ENCODE results near the gene CEP57. TPM values are rescaled to one million over a fixed set of nuclear protein-coding genes. Genes with fewer than 3 reads are reported as not detected.
A peak's percentile ranks its signal among the peaks of the same experiment; 100 is the strongest.

CEP57 gene
- total RNA-seq, result 26.9 and 32.1 TPM in 2 replicates

DNA sequence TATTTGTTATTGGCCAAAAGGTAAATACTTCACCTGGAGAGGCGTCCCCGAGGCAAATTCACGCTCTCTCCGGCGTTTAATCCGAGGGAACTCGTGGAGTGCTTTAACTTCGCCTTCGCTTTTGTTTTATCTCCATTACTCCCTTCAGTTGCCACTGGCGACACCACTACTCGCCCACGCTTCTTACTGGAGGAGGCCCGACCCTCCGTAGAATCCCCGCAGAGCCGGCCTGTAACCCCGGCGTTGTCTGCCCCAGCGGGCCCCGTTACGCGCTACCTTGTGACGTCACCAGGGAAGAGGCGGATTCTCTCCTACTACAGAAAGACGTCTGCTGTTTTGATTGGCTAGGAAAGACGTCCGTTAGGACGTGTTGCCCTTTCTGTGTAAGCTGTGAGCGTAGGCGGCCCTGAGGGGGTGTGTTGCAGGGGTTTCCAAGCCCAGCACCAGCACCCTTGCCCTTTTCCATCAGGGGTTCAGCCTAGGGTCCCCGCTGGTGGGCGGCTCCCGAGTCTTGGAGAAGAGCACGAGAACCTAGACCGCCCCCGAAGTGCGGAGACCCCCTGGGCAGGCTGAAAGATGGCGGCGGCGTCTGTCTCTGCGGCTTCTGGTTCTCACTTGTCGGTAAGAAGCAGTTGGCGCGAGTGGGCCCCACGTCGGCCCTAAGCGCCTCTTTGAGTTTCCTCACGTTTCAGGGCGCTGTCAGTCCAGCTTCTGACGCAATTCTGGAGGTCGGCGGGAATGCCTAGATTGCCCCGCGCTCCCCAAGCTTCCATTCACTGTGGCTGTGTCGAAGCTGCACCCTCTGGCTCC is at the start of gene CEP57:
Gene CEP57, plus strand, starts transcription at position 376 of the 810 bp plus-strand sequence. Its CDS starts 201 bp downstream, at position 577.
- peak; percentile 98 to 99 for DNase-seq (ENCODE audit: low read depth in 2 of 2)

DNA sequence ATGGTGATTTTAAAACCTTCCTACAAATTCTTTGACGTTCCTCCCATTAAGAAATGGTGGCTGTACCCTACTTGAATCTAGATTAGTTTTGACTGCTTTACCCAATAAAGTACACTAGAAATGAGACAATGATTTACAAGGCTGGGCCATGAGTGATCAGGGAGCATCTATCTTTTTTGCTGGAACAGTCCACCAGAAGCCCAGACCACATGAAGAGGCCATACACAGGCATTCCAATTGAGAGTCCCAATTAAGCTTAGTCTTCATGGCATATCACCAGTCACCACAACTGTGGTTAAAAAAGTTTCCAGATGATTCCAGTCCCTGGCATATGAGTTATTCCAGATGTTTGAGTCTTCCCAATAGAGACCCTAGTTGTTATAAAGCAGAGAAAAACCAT is 40.2 kb upstream of the CEP57 start:
- DNase-seq (ENCODE audit: low read depth in 2 of 2), result no peak

DNA sequence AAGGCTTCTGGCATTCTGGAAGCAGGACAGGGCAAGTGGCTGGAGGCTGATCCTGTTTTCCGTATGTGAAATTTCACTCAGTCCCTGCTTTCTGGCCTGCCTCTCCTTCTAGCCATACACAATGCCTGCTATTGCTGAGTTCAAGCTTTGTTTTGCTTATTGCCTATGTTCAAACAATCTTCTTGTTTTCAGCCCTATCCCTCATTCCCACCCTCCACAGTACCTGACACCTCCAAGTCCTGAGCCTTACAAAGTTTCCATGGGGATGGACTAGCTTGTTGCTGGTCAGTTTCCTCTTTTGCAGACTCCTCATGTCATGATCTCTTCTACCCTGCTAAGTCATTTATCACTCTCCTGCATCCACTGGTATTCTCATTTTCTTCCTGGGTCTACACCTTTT is 38.8 kb upstream of the CEP57 start:
- DNase-seq (ENCODE audit: low read depth in 2 of 2), result no peak

DNA sequence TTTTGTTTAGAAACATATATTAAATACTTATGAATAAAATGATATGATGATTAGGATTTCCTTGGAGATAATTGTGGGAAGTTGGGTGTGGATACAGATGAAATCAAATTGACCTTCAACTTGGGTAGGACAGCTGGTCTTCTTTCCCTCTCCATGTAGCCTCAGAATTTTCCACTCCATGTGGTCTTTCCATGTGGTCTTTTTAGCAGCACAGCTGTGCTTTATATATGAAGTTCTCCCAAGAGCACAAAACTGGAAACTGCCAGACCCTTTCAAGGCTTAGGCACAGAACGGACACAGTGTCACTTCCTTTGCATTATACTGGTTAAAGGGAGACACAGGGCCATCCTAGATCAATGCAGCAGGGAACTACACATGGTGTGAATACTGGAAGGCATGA is 29.4 kb upstream of the CEP57 start:
- DNase-seq (ENCODE audit: low read depth in 2 of 2), result no peak

DNA sequence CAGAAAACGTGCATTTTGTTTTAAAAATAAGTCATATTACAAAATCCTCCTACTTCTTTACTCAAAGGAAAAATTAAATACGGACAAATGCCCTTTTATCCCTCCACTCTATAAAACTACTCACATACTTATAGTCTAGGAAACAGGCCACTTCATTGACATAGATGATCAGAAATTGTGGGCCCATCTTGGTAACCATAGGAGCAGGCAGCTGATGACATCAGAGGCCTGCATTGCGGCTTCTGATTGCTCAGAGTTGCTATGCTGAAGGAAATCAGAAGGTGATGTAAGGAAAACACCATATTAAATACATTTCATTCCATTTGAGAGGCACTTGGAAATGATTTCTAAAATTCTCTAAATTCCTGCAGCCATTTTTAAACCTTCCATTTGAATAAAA is 27.8 kb upstream of the CEP57 start:
- no peak for DNase-seq (ENCODE audit: low read depth in 2 of 2)

DNA sequence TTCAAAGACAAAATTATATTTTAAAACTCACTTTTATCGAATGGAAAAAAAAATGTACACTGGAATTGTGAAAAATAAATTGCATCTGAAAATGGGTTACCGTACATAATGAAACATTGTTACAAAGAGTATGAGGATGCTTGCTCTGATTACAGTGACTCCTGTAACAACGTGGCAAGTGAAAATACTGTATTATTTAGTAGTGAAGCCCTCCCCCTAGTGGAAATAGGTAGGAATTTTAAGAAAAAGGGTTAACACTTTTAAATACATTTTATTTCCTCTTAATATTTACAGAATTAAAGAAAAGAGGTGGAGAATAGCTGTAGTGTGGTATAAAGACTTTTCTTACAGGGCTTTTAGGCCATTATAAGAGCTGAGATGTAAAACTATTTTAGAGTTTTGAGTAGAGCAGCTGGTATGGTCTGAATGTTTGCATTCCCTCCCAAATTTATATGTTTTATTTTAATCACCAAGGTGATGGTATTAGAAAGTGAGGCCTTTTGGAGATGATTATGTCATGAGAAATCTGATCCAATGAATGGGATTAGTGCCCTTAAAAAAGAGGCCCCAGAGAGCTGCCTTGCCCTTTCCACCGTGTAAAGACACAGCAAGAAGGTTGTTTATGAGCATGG is 25.9 kb upstream of the CEP57 start:
- DNase-seq (ENCODE audit: low read depth in 2 of 2), result peak; percentile 57 to 59

DNA sequence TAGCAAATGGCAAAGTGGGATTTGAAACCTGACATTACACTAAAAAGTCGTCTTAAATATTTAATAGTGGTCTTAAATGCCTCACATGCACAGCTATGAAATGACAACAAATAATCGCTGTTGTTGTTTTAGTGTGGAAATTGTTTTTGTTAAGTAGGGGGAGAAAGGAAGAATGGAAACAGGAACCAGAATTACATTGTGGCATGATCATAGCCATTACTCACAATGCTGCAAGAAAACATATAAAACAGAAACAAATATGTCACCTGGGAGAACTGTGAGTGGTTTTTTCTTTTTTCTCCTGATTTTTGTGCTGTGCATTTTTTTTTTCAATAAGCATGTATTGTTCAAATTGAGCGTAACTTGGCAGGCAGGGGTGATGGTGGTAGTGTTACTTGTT is 23.6 kb upstream of the CEP57 start:
- no peak for DNase-seq (ENCODE audit: low read depth in 2 of 2)

DNA sequence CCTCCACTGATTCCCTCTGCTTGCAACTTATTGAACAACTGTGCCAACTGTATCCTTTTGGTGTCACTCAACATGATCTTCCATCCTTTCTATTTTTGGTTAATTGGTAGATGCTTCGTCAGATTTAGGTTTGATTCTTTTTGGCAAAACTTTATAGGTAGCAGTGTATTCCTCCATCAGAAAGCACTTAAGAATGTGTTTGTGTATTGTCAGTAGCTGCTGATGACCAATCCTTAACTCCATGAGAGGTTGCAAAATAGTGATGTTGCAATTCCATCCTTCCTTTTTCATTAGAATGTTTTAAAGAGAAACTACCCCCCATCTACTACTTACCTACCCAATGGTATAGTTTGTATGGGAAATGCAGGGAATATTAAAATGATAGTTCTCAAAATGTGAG is 22.8 kb upstream of the CEP57 start:
- DNase-seq (ENCODE audit: low read depth in 2 of 2), result no peak

DNA sequence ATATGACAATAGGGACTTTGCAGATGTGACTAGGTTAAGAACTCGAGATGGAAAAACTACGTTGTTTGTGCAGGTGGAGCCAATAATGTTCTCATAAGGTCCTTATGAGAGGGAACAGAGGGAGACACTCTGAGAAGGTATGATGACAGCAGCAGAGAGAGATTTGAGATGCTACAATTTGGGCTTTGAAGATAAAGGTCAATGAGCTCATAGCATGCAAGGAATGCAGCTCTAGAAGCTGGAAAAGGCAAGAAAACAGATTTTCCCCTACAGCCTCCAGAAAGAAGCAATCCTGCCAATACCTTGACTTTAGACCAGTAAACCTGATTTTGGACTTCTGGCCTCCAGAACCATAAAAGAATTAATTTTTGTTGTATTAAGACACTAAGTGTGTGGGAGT is 21.8 kb upstream of the CEP57 start:
- DNase-seq (ENCODE audit: low read depth in 2 of 2), result no peak

DNA sequence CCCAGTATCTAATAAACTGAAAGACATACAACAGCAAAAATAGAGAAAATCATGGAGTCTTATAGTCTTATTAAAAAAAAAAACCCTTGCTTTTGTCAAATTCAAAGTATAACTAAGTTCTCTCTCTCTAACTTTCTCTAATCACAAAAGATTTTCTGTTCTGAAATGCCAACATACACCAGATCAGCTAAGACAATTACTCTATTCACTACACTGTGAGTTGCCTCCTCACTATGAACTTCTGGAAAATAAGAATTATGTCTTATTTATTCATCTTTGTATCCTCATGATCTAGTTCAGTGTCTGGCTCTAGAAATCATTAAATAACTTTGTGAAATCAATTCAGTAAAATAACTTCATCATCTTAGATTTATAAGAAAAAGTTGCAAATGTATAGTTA is 13.4 kb upstream of the CEP57 start:
- no peak for DNase-seq (ENCODE audit: low read depth in 2 of 2)

DNA sequence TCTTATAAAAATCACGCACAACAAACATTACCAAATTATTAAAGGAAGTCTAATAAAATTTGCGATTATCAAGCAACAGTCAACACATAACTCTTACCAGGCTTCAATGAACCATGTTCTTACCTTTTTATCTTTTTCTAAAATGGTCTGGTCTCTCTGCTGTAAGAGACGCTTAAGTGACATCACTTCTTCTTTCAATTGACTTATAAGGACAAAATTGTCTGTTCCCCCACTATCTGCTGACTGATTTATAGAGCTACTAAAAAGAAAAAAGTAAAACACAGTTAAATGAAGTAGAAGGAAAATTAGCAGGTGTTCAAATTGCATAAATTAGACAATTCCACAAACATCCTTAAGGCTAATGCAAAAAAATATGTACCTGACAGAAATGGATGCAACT is 11.6 kb upstream of the CEP57 start:
- DNase-seq (ENCODE audit: low read depth in 2 of 2), result no peak

DNA sequence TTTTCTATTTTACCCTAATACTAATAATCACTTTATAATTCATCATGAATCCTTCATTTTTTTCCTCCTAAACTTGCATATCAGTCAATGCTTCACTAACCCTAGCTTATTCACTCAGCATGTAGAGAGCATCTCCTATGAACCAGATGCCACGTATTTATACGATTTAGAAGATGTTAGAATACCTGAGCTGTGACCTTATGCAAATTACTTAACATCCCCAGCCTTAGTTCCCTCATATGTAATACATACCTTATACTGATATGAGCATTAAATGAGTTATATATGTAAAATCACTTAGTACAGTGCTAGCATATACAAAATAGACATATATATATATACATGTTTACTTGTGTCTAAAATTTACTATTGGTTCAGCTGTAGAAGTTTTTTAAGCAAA is 9.8 kb upstream of the CEP57 start:
- no peak for DNase-seq (ENCODE audit: low read depth in 2 of 2)

DNA sequence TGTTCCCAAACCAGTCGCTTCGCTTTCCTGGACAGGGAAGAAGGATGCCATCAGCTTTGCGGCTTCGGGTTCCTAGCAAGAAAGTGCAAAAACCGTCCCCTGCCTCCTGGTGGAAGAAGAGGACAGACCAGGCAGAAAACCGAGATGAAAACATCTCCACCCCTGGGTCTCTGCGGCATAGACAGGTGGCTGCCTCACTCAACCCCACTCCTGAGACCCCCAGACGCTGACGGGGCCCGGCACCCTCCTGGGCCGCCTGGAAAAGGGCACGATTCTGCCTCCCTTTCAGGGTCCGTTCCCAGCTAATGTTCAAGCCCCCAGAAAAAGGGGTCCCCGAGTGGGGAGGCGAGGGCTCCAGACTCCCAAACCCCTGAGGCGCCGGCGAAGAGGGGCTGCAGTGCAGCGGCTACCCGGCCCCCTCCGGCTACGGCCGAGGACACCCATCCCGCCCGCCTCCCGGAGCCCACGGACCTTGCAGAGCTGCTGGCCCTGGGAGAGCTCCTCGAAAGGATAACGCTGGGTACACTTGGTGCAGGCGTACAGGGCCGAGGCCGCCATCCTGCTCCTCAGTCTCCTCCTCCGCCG is 1.3 kb upstream of the CEP57 start:
- DNase-seq (ENCODE audit: low read depth in 2 of 2), result peak in 1 of 2 donors; percentile 51

DNA sequence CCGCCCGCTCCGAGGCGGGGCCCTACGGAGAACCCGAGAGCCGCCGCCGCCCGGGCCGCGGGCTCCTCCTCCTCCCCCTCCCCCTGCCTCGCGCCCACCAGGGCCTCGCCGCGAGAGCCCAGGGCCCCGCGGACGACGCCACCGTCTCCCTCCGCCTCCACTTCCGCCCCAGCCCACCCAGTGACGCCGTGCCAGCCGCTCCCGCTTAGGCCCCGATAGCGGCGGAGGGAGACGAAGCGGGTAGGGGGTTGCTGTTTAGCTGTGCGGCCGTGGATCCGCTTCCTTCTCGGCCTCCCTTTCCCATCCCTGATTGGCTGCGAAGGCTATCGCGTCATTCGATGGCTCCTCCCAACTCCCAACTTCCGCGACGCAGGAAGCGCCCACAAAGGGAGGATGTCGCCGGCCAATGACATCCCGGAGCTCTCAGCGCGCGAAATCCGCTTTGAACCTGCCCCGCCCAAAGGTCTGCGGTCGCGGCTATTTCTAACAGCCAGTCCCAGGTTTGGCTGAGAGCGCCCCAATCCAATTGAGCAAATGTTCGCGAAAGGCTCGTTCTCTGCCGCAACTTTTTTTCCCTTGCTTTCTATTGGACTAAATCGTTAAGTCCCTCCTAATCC is 684 bp upstream of the CEP57 start, which contains the start of gene FAM76B:
Gene FAM76B, minus strand, starts transcription at position 277 of the 617 bp plus-strand sequence. CDS start 304 bp downstream, outside the sequence.
- DNase-seq (ENCODE audit: low read depth in 2 of 2), result peak; percentile 98 to 99

DNA sequence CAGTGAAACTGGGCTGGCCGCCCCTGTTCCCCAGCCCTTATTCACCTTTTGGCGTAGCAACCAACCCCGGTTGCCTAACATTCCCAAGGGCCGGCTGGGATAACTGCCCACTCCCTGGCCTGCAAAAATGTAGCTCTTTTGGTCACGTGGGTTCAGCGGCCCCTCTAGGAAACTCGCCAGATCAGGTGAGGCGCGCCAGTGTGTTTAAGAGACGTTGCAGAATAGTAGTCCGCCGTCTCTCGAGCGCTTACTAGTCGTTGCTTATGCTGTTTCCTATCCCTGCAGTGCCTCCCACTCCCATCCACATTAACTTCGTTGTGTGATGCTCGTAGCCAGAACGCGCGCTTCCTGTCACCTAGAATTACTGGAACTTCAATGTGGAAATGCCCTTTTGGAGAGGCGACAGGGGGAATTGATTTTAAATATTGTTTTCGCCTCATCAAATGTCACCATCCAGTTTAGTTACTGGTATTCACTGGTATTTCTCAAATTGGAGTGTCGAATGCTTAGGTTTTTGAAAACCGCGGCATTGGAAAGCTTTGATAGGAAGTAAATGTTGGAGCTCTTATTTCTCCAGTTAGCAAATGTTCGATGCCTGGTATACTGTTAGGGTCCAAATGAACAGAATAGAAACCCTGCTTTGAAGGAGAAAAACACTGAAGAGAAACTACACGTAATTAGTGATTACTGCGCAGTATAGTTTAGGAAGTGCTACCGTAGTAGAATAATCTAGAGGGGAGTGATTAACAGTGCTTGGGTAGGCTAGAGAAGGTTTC is 823 bp downstream of the CEP57 start:
- DNase-seq (ENCODE audit: low read depth in 2 of 2), result peak; percentile 45 to 83

DNA sequence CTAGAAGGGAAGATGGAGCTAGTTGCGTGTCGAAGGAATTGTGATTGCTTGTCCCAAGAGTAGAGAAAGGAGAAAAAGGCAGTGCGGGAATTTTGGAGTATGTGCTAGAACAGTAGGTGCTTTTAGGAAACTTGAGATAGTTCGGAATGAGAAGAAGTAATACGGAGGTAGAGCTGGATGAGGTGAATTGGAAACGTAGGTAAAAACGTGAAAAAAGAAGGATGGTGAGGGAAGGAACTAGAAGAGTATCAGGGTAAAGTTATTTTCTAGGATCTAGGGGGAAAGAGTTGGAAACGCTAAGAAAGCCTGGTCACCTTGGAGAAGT is 1.4 kb downstream of the CEP57 start:
- DNase-seq (ENCODE audit: low read depth in 2 of 2), result no peak

DNA sequence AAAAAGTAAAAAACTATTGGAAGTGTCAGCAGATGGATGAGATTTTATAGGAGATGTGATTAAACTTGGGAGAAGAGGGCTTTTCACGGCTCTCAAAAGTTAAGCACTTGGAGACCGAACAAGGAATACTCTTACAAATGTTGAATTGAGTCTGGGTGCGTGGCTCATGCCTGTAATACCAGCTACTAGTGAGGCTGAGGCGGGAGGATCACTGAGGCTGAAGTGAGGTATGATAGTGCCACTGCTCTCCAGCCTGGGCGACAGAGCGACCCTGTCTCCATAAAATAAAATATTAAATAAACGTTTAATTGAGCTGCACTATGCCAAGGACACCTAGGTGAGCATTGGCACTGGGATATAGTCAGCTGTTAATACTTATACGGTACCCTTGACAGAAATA is 1.9 kb downstream of the CEP57 start:
- DNase-seq (ENCODE audit: low read depth in 2 of 2), result no peak

DNA sequence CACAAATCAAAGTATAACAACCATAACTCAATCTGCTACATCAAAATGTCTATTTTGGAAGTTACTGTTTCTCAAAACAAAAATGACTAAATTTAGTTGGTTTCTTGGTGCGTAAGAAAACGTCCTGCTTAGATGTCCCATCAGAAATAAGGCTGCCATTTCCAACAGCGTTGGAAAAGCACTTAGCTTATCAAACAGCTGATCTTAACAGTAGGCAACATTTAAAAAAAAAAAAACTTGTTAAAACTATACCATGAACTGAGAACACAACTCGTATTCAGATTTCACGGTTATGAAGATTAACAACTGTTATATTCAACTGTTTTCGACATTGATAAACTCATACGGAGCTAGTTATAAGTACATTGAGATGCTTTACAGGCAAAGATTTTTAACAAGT is 2.4 kb downstream of the CEP57 start:
- no peak for DNase-seq (ENCODE audit: low read depth in 2 of 2)

DNA sequence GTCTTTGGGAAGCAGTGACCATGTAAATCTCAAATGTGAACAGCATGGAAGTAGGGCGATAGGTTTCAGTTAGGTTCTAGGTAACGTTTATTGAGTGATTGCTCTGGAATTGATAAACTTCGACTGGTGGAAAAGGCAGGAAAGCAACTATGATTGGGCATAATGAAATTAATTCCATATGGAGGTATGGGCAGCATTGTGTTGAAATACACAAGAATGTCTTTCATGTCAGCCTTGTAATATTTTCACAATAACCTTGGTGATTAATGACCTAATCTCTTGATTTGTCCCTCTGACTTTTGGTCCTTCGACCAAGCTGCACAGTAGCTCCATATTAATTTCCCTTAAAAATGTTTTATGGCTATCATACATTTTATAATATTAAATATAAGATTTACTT is 2.8 kb downstream of the CEP57 start:
- no peak for DNase-seq (ENCODE audit: low read depth in 2 of 2)

DNA sequence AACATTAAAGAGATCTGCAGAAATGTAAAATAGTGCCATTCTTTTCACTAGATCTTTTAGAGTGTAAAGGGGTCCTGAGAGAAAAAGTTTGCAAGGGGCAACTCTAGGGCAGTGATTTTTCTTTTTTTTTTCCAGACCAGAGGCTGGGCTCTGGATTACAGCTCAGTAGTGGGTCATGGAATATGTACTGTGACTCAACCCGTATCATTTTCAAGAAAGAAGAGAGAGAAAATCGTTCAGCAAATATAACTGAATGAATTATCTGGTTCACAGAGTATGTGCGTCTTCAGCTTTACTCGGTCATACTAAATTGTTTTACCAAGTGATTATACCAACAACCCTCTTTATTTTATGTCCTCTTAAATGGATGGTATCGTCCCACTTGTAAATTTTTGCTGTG is 3.8 kb downstream of the CEP57 start:
- no peak for DNase-seq (ENCODE audit: low read depth in 2 of 2)

DNA sequence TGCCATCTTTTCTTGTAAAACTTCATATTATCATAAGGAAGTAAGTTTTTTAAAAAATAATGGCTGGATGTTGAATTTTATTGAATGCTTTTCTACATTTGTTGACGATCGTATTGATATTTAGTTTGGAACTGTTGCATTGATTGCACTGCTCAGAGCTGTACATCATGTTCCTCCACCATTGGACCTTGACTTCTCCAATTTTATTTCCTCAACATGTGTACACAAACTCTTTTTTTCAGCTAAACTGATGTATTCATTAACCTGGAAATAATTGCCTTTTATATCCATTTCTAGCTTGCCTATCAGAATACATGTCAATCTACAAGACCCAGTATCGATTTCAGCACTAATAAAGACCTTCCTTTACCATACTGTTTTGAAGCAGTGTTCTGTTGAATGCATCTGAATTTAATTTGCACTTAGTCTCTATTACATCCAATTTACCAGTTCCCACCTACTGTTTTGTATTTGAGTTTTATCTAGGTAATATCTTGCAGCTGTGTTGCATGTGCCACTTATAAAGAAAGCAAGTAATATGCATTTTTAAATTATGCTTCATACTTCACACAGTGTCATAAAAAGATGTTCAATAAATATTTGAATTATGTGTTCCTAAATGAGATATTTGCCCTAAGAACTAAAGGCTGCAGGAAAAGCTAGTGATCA is 5.5 kb downstream of the CEP57 start:
- DNase-seq (ENCODE audit: low read depth in 2 of 2), result no peak

Measured in dermis microvascular lymphatic vessel endothelial cell (primary cell).